GM12891 (cell line): ENCODE data around the gene PDCD1.

Experiments used
- POLR2AphosphoS5 ChIP-seq: IDR thresholded peaks from 2 replicates; pipeline ENCODE4 v1.6.1; 2011; ENCODE audit warnings: low read depth, low read length, control low read depth
- TAF1 ChIP-seq: IDR thresholded peaks from 2 replicates; pipeline ENCODE4 v1.6.1; 2011; ENCODE audit warnings: low read depth, low read length, control low read depth

- TF ChIP-seq POLR2AphosphoS5 (no peak), TAF1 (no peak)
Observed at GRCh38 chr2:241901018-241901380, 42.3 kb upstream of the PDCD1 start.
